ENCODE measurements around the gene UBL3. TPM values are rescaled to one million over a fixed set of nuclear protein-coding genes. Genes with fewer than 3 reads are reported as not detected.

Gene UBL3
- total RNA-seq, 1 experiment from 2014 or later, result 10.9 TPM

DNA sequence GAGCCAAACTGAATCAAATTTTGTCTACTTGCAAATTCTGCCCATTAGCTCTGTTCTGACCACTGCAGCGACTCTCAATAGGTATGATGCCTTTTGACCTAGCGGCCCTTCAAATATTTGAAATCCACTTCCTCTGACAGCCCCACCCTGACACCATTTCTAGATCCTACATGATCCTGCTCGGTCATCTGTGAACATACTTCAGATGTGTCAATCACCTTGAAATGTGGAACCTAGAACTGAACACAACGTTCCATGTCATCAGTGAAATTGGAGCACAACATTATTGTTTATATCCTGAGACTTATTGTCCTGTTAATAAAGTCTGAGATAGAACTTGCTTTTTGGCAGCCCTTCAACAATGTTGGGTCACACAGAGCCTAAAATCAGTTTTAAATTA, 98.2 kb downstream of the UBL3 start:
- Histone ChIP-seq H2AFZ (ENCODE audit: low read length) (no peak overlapping the region), H3K27me3 (ENCODE audit: low read length) (no peaks in the 10 kb centered on the region), H3K27ac (ENCODE audit: low read length) (no peak overlapping the region), H3K4me1 (ENCODE audit: insufficient read depth, low read length) (peaks cover 6% of the 10 kb centered on the region; the same call in 1 of the 2 replicates), H3K9ac (ENCODE audit: low read length) (no peak overlapping the region), H3K36me3 (ENCODE audit: low read depth, low read length) (no peaks in the 10 kb centered on the region), H3K4me3 (ENCODE audit: low read length) (no peak overlapping the region), H3K4me2 (ENCODE audit: low read length) (no peak overlapping the region), H3F3A (ENCODE audit: low read length, unreplicated experiment) (no peaks in the 10 kb centered on the region), H3K9me2 (replicated peaks; ENCODE audit: low read length) (no peaks in the 10 kb centered on the region), H4K20me1 (ENCODE audit: low read length) (no peaks in the 10 kb centered on the region), H3K79me2 (ENCODE audit: low read length) (no peaks in the 10 kb centered on the region), H3K9me3 (ENCODE audit: low read length) (no peaks in the 10 kb centered on the region)
- no peak for TF ChIP-seq CTCF (conservative IDR thresholded peaks at IDR 0.05; ENCODE audit: low read depth, low read length)
- TF ChIP-seq EZH2 (IDR thresholded peaks at IDR 0.05; ENCODE audit: low read length, unreplicated experiment), result no peak
- TF ChIP-seq EZH2phosphoT487 (IDR thresholded peaks at IDR 0.05; ENCODE audit: borderline replicate concordance, low read length), result no peak
- DNase-seq (no peak), ATAC-seq (no peak)
- ChIA-PET POLR2A (ENCODE audit: unreplicated experiment) (no interaction called here), CTCF (no interaction called here)
- BruUV-seq (replicated peaks), result no TSS peak
- intact Hi-C loops (cut with micrococcal nuclease), result no loop called here

GRCh38 chr13:29750183-29750530, 100.3 kb downstream of the UBL3 start:
- no peak overlapping the region for H3K4me2 ChIP-seq (ENCODE audit: low read length)
- no TSS peak for BruUV-seq (replicated peaks)

More at GRCh38 chr13:29750183-29750530, 100.3 kb downstream of the UBL3 start:
- H2AFZ ChIP-seq (ENCODE audit: low read length), result no peak overlapping the region
- 0 out of 2 replicates have a peak, but pooled peaks cover 4% of the 10 kb centered on the region for H3K27me3 ChIP-seq (ENCODE audit: low read length)
- H3K27ac ChIP-seq (ENCODE audit: low read length), result no peak overlapping the region
- no peaks in the 10 kb centered on the region for H3K4me1 ChIP-seq (ENCODE audit: insufficient read depth, low read length)
- H3K4me3 ChIP-seq (ENCODE audit: low read length), result no peak overlapping the region
- TF ChIP-seq CTCF (conservative IDR thresholded peaks at IDR 0.05; ENCODE audit: low read depth, low read length), result no peak
- no peaks in the 10 kb centered on the region for H3K9me2 ChIP-seq (replicated peaks; ENCODE audit: low read length)
- ChIA-PET CTCF (no interaction called here), POLR2A (ENCODE audit: unreplicated experiment) (no interaction called here)
- H3K9me3 ChIP-seq (ENCODE audit: low read length), result no peaks in the 10 kb centered on the region
- no peaks in the 10 kb centered on the region for H4K20me1 ChIP-seq (ENCODE audit: low read length)
- ATAC-seq (no peak), DNase-seq (no peak)
- no peaks in the 10 kb centered on the region for H3K36me3 ChIP-seq (ENCODE audit: low read depth, low read length)
- H3K9ac ChIP-seq (ENCODE audit: low read length), result no peak overlapping the region
- H3F3A ChIP-seq (ENCODE audit: low read length, unreplicated experiment), result no peaks in the 10 kb centered on the region
- intact Hi-C loops (cut with micrococcal nuclease), result no loop called here
- H3K79me2 ChIP-seq (ENCODE audit: low read length), result no peaks in the 10 kb centered on the region

All from PC-3 (cell line).